GM12891 (cell line): Measurements from ENCODE around the gene TEKT3.

Experiments
- PAX5 ChIP-seq: IDR thresholded peaks from 2 replicates; pipeline ENCODE4 v1.6.1; 2011; ENCODE audit warnings: low read length, moderate library complexity, mild to moderate bottlenecking; ENCODE audit not compliant: insufficient read depth, severe bottlenecking
- POLR2A ChIP-seq: IDR thresholded peaks from 2 replicates; pipeline ENCODE4 v1.6.1; 2011; ENCODE audit warnings: low read depth, low read length, control low read depth
- POLR2AphosphoS5 ChIP-seq: IDR thresholded peaks from 2 replicates; pipeline ENCODE4 v1.6.1; 2011; ENCODE audit warnings: low read depth, low read length, control low read depth
- POU2F2 ChIP-seq: IDR thresholded peaks from 2 replicates; pipeline ENCODE4 v1.6.1; 2011; ENCODE audit warnings: low read depth, mild to moderate bottlenecking, control low read depth, low read length, moderate library complexity
- SPI1 ChIP-seq: IDR thresholded peaks from 2 replicates; pipeline ENCODE4 v1.6.1; 2011; ENCODE audit warnings: low read depth, low read length, control low read depth
- TAF1 ChIP-seq: IDR thresholded peaks from 2 replicates; pipeline ENCODE4 v1.6.1; 2011; ENCODE audit warnings: low read depth, low read length, control low read depth

DNA sequence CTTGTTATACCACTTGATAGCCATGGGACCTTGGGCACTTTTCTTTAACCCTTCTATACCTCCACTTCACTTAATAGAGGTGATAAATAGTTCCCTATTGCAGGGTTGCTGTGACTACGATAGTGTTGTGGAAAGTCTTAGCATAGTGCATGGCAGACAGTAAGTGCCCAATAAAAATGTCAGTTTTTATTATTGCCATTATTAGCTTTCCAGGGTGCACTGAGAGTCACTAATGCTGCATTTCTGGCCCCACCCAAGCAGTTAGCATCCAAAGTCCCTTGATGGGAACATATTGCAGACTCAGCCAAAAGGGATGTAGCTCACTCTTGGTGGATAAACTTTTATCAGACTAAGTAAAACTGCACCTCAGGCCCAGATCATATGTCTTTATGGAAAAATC is 41.5 kb upstream of the TEKT3 start:
- TF ChIP-seq POLR2AphosphoS5 = no peak
- TF ChIP-seq POLR2A = no peak
- no peak for TF ChIP-seq TAF1
- TF ChIP-seq SPI1 = no peak
- TF ChIP-seq POU2F2 = no peak
- TF ChIP-seq PAX5 = no peak
